ENCODE results near the gene ATXN1.

Gene ATXN1

GRCh38 chr6:16567071-16567470 lies 194.2 kb downstream of the ATXN1 start:
- Histone ChIP-seq H3K27ac (ENCODE audit: extremely low read depth, low read depth, low read length) (no peak overlapping the region), H3K4me3 (ENCODE audit: low read depth, low read length) (no peak overlapping the region), H3K9me3 (ENCODE audit: control insufficient read depth, insufficient read depth, low read depth, low read length) (no peaks in the 10 kb centered on the region), H3K4me1 (ENCODE audit: control insufficient read depth, insufficient read depth, low read length) (peaks cover 16% of the 10 kb centered on the region), H3K36me3 (ENCODE audit: control insufficient read depth in 2 of 2, insufficient read depth in 1 of 2, low read length in 2 of 2) (no peaks in the 10 kb centered on the region)
- ChIA-PET POLR2A (interaction anchor here (0.5 kb wide), 1 partner anchor 873 kb away, joined by 3 read pairs; no protein-coding TSS in a partner anchor), CTCF (interaction anchor here (0.6 kb wide), 1 partner anchor 32 kb away, joined by 3 read pairs; no protein-coding TSS in a partner anchor)
- TF ChIP-seq ZNF292 (tag by site-specific recombination; IDR thresholded peaks at IDR 0.05; ENCODE audit: borderline replicate concordance, low read depth) = no peak
- TF ChIP-seq OSR2 (tag by site-specific recombination; IDR thresholded peaks at IDR 0.05) = no peak
- TF ChIP-seq ZNF48 (tag by site-specific recombination; IDR thresholded peaks at IDR 0.05) = no peak
- TF ChIP-seq ZNF391 (tag by site-specific recombination; IDR thresholded peaks at IDR 0.05; ENCODE audit: borderline replicate concordance, low read depth) = no peak
- no peak for TF ChIP-seq ZNF138 (tag by site-specific recombination; IDR thresholded peaks at IDR 0.05; ENCODE audit: borderline replicate concordance)
- TF ChIP-seq ZNF544 (tag by site-specific recombination; IDR thresholded peaks at IDR 0.05) = no peak

DNA sequence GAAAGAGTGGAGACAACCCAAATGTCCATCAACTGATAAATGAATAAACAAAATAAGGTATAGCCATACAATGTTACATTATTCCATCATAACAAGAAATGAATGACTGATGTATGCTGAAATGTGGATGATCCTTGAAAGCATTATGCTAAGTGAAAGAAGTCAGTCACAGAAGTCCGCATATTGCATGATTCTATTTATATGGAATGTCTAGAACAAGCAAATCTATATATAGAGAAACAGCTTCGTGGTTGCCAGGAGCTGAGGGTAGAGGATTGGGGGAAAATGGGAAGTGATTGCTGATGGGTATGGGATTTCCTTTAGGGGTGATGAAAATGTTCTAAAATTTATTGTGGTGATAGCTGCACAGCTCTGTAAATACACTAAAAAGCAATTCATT lies 196.8 kb downstream of the ATXN1 start:
- Histone ChIP-seq H3K4me3 (ENCODE audit: low read depth, low read length) (no peak overlapping the region), H3K4me1 (ENCODE audit: control insufficient read depth, insufficient read depth, low read length) (peaks cover 16% of the 10 kb centered on the region), H3K27ac (ENCODE audit: extremely low read depth, low read depth, low read length) (no peak overlapping the region), H3K36me3 (ENCODE audit: control insufficient read depth in 2 of 2, insufficient read depth in 1 of 2, low read length in 2 of 2) (no peaks in the 10 kb centered on the region), H3K9me3 (ENCODE audit: control insufficient read depth, insufficient read depth, low read depth, low read length) (no peaks in the 10 kb centered on the region)
- CTCF ChIA-PET = interaction anchor here (0.6 kb wide), 1 partner anchor 540 kb away, joined by 3 read pairs; no protein-coding TSS in a partner anchor
- no peak for TF ChIP-seq SP2 (tag by site-specific recombination; IDR thresholded peaks at IDR 0.05)
- TF ChIP-seq, protein P1, sequence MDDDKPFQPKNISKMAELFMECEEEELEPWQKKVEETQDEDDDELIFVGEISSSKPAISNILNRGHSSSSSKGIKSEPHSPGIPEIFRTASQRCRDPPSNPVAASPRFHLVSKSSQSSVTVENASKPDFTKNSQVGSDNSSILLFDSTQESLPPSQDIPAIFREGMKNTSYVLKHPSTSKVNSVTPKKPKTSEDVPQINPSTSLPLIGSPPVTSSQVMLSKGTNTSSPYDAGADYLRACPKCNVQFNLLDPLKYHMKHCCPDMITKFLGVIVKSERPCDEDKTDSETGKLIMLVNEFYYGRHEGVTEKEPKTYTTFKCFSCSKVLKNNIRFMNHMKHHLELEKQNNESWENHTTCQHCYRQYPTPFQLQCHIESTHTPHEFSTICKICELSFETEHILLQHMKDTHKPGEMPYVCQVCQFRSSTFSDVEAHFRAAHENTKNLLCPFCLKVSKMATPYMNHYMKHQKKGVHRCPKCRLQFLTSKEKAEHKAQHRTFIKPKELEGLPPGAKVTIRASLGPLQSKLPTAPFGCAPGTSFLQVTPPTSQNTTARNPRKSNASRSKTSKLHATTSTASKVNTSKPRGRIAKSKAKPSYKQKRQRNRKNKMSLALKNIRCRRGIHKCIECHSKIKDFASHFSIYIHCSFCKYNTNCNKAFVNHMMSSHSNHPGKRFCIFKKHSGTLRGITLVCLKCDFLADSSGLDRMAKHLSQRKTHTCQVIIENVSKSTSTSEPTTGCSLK (tag by site-specific recombination; IDR thresholded peaks at IDR 0.05) = no peak
- no peak for TF ChIP-seq ZNF148 (tag by site-specific recombination; IDR thresholded peaks at IDR 0.05; ENCODE audit: borderline replicate concordance)
- TF ChIP-seq GLIS1 (tag by site-specific recombination; IDR thresholded peaks at IDR 0.05) = no peak
- TF ChIP-seq, protein P2, sequence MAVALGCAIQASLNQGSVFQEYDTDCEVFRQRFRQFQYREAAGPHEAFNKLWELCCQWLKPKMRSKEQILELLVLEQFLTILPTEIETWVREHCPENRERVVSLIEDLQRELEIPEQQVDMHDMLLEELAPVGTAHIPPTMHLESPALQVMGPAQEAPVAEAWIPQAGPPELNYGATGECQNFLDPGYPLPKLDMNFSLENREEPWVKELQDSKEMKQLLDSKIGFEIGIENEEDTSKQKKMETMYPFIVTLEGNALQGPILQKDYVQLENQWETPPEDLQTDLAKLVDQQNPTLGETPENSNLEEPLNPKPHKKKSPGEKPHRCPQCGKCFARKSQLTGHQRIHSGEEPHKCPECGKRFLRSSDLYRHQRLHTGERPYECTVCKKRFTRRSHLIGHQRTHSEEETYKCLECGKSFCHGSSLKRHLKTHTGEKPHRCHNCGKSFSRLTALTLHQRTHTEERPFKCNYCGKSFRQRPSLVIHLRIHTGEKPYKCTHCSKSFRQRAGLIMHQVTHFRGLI (tag by site-specific recombination; IDR thresholded peaks at IDR 0.05) = no peak
- no peak for TF ChIP-seq ZNF558 (tag by site-specific recombination; IDR thresholded peaks at IDR 0.05)
- no peak for TF ChIP-seq ZNF791 (tag by site-specific recombination; IDR thresholded peaks at IDR 0.05)
- TF ChIP-seq ZNF585B (tag by site-specific recombination; IDR thresholded peaks at IDR 0.05) = no peak
- TF ChIP-seq ZXDB (tag by site-specific recombination; IDR thresholded peaks at IDR 0.05) = no peak
- no peak for TF ChIP-seq ZNF239 (tag by site-specific recombination; IDR thresholded peaks at IDR 0.05)
- TF ChIP-seq ZNF626 (tag by site-specific recombination; IDR thresholded peaks at IDR 0.05) = no peak
- TF ChIP-seq ZNF707 (tag by site-specific recombination; IDR thresholded peaks at IDR 0.05) = no peak
- TF ChIP-seq ZNF341 (tag by site-specific recombination; IDR thresholded peaks at IDR 0.05; ENCODE audit: low read depth) = no peak
- TF ChIP-seq ZNF26 (tag by site-specific recombination; IDR thresholded peaks at IDR 0.05) = no peak
- TF ChIP-seq, protein P3, sequence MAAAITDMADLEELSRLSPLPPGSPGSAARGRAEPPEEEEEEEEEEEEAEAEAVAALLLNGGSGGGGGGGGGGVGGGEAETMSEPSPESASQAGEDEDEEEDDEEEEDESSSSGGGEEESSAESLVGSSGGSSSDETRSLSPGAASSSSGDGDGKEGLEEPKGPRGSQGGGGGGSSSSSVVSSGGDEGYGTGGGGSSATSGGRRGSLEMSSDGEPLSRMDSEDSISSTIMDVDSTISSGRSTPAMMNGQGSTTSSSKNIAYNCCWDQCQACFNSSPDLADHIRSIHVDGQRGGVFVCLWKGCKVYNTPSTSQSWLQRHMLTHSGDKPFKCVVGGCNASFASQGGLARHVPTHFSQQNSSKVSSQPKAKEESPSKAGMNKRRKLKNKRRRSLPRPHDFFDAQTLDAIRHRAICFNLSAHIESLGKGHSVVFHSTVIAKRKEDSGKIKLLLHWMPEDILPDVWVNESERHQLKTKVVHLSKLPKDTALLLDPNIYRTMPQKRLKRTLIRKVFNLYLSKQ (tag by site-specific recombination; IDR thresholded peaks at IDR 0.05; ENCODE audit: borderline replicate concordance) = no peak
- no peak for TF ChIP-seq GLI4 (tag by site-specific recombination; IDR thresholded peaks at IDR 0.05)
- no peak for TF ChIP-seq ZNF639 (tag by site-specific recombination; IDR thresholded peaks at IDR 0.05)
- POLR2A ChIA-PET = no interaction called here
